GM19099 (cell line): ENCODE results near the gene ELOB.
A peak's percentile ranks its signal among the peaks of the same experiment; 100 is the strongest.

Experiments used
- POLR2A ChIP-seq: IDR thresholded peaks from 3 replicates; pipeline ENCODE4 v1.6.1; 2011; ENCODE audit warnings: low read depth; ENCODE audit not compliant: insufficient read length; ENCODE audit errors: extremely low read depth

ELOB gene

GRCh38 chr16:2777231-2777902, at the start of gene ELOB:
TSS of gene ELOB (minus strand) at chr16:2777280. CDS start at chr16:2777239, 41 bp downstream.
- peak; percentile 86 for TF ChIP-seq POLR2A

DNA sequence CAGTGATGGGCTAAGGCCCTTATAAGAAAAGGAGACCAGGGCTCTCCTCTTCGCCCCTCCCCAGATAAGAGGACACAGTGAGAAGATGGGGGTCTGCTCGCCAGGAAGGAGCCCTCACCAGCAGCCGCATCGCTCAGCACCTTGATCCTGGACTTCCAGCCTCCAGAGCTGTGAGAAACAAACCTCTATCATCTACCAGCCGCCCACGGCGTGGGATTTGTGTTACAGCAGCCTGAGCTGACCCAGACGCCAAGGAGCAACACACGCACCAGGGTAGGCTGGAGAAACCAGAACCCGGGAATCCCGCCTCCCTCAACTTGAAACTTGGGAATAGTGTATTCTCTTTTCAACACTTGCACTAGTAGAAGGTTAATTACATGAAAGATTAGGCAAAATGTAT, 48.8 kb upstream of the ELOB start:
- no peak for TF ChIP-seq POLR2A

GRCh38 chr16:2825049-2825742, 48.1 kb upstream of the ELOB start:
- no peak for TF ChIP-seq POLR2A

DNA sequence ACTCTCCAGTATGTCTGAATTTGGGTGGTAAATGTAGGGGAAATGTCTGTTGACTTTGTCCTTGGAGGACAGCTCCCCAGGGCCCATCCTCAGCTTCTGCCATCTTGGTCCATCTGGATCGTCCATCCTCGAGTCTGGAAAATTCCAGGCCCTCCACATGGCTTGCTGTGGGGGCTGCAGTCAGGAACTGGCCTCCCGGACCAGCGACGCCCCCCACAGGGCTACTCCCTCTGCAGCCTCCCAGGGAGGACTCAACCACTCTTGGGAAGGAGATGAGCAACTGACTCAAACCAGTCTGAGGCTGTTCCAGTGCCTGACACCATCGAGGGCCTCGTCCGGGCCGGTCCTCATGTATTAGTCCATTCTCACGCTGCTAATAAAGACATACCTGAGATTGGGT, 47.5 kb upstream of the ELOB start:
- TF ChIP-seq POLR2A: no peak

GRCh38 chr16:2822496-2822895, 45.4 kb upstream of the ELOB start:
- no peak for TF ChIP-seq POLR2A

DNA sequence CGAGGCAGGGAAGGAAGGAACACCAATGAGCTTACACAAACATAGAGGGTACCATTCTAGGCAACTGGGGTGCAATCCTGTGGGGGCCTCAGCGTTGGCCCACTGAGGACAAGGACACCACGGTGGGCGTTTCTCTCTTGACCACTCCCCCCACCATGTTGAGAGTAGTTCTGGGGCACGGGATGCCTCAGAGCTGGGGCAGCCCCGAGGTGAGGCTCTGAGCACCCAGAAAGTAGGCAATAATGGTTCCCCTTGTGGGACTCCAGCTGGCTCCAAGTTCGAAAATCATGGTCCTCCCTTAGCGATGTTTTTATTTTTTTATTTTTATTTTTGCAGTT, 45.0 kb upstream of the ELOB start:
- no peak for TF ChIP-seq POLR2A

DNA sequence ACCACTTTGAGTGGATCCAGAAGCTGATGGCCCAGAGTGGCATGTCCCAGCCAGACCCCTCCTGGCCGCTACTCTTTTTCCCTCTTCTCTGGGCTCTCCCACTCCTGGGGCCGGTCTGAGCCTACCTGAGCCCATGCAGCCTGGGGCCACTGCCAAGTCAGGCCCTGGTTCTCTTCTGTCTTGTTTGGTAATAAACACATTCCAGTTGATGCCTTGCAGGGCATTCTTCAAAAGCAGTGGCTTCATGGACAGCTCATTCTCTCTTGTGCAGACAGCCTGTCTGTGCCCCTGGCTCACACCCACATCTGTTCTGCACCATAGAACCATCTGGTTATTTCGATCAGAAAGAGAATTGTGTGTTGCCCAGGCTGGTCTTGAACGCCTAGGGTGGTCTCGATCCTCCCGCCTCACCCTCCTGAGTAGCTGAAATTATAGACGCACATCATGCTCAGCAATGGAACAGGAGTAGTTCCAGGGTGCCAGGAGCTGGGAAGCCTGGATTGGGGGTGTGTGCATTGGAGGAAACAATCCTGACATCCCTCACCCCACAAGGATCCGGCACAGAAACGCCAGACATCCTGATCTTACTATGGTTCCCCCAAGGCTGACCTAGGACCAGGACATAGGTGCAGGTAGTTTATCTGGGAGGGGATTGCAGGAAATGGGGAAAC, 44.5 kb upstream of the ELOB start:
- no peak for TF ChIP-seq POLR2A

- TF ChIP-seq POLR2A: no peak
Measured at GRCh38 chr16:2820836-2821486, 43.9 kb upstream of the ELOB start.

DNA sequence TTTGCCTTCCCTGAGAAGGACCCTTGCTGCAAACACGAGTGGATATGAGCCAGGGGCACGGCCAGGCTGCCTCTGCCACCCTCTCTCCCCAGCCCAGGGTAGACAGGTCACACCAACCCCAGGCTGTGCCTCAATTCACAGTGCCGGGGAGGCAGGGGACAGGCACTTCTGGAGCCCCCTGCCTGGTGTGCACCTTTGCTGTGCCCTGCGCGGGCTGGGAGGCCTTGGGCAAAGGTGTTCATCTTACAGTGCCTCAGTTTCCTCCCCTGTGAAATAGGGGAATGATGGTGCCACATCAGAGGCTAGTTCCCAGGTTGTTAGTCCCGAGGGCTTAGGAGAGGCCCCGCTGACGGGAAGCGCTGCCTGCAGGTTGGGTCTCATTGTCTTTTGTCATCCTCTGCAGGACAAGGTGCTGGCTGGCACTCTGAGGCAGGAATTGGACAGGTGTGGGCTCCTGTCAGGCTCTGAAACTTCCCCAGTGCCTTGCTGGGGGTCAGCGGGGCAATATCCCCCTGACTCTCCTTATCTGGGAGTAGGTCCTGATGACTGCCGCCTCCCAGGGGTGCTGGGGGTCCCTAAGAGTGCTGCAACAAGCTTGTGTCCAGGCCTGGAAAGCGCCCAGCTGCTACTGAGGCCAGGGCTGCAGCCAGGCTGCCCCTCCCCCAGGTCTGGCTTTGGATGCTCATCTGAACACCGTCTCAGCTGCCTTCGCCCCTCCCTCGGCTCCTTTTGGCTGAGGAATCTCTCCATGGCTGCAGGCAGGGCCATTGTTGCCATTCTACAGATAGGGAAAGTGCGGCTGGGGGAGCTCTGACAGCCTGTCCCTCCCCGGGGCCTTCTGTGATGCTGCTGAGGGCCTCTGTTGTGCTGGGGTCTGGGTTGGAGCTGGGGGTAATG, 43.1 kb upstream of the ELOB start:
- no peak for TF ChIP-seq POLR2A

DNA sequence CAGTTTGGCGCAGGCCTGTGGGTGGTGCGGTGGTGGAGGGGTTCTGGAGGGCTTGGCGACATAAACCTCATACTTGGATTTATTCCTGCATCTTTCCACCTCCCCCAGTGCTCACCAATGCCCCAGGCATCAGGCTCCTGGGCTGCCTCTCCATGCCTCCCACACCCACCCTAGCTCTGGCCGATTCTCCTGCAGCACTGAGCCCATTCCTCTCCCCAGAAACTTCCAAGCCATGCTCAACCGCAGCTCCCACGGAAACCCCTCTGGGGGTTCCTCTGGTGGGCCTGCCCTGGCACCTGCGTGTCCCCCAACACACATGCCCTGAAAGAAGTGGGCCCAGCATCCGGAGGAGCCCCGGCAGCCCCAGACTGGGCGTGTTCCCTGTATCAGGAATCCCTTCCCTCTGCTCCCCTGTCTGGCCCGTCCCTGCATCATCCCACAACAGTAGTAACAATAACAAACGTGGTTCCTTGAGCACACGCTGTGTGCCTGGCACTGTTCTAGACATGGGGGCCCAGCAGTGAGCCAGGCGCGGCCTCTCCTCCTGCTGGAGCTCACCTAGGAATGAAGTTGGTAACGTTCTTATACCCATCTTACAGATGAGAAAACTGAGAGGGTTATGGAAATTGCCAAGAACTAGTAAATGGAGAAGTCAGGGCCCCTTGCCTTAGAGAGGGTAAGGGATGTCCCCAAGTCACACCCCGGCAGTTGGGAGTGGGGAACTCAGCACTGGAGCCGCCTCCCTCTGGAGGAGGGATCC, 42.3 kb upstream of the ELOB start:
- no peak for TF ChIP-seq POLR2A

DNA sequence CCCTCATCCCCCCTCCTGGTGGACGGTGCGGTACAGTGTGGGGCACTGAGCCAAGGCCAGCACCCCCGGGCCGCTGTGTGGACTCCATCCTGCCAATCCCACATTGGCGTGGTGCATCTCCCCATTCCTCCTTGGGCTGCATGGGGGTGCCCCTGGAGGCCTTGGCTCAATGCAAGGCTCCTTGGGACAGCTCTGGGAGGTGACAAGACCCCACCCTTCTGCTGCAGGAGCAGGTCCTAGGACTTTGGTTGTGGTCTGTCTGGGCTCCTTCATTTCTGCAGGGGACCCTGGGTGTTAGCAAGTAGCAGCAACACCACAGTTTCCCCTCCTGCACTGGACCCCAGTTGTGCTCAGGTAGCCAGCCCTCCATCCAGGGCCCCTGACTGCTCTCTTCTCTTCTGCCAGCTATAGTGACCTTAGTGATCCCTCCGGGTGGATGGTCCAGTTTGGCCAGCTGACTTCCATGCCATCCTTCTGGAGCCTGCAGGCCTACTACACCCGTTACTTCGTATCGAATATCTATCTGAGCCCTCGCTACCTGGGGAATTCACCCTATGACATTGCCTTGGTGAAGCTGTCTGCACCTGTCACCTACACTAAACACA, 41.3 kb upstream of the ELOB start:
- no peak for TF ChIP-seq POLR2A

GRCh38 chr16:2817340-2818271, 40.5 kb upstream of the ELOB start:
- no peak for TF ChIP-seq POLR2A

- no peak for TF ChIP-seq POLR2A
Measured at GRCh38 chr16:2816751-2817339, 39.8 kb upstream of the ELOB start, which contains the start of gene PRSS21. TSS of gene PRSS21 (plus strand) at chr16:2817237. CDS start at chr16:2817269, 32 bp downstream.
